Colonic mucosa (tissue), 4 donors: ENCODE measurements around the gene RPTOR. TPM values are rescaled to one million over a fixed set of nuclear protein-coding genes. Genes with fewer than 3 reads are reported as not detected.
A peak's percentile ranks its signal among the peaks of the same experiment; 100 is the strongest.
"Not testable (repeated sequence)": the region's sequence is repeated elsewhere in the genome, so short reads cannot be mapped to it uniquely, and the experiment has no call there.

Experiments used
- DNase-seq: peaks from one replicate; pipeline ENCODE4 v3.0.0-alpha.2; 2020
- H3K27ac ChIP-seq: fragments of 200-600 bp; one replicate; pipeline ENCODE4 v1.8.0; 2021
- H3K27me3 ChIP-seq: fragments of 200-600 bp; one replicate; pipeline ENCODE4 v1.8.0; 2021
- H3K36me3 ChIP-seq: fragments of 200-600 bp; one replicate; pipeline ENCODE4 v1.8.0; 2021
- H3K4me1 ChIP-seq: fragments of 200-600 bp; one replicate; pipeline ENCODE4 v1.8.0; 2021; ENCODE audit warnings: mild to moderate bottlenecking
- H3K4me3 ChIP-seq: fragments of 200-600 bp; one replicate; pipeline ENCODE4 v1.8.0; 2021
- H3K9ac ChIP-seq, 2 donors: one replicate each; pipeline ENCODE4 v1.7.0; 2013; ENCODE audit warnings: control low read depth in 2 of 2, low read depth in 2 of 2, low read length in 2 of 2
- H3K9me3 ChIP-seq: fragments of 200-600 bp; one replicate; pipeline ENCODE4 v1.8.0; 2021
- intact Hi-C: fragments of 100-400 bp; cut with DNase I; formaldehyde crosslinking; loops from one replicate; pipeline ENCODE4 v1.14.1; 2022
- total RNA-seq, 2 donors: library from RNA; stranded (reverse); fragmentation: NEBNext Ultra II Directional in 1 of 2; extraction: Animal tissue kit (Norgen Biotek cat#: 25700) in 1 of 2; gene quantifications; one replicate each; pipeline ENCODE4 v1.2.1, GENCODE V29; 2021
- TF ChIP-seq, protein P1 (sequence below): fragments of 200-600 bp; IDR thresholded peaks from one replicate; pipeline ENCODE4 v1.8.0; 2022; ENCODE audit warnings: antibody characterized with exemption, mild to moderate bottlenecking
- donor health status: healthy.
- donor health status: DM: no; HTN: no; CAD: no.
- donor health status: DM: no; HTN: no; CAD: no.

RPTOR gene
- total RNA-seq, 2 donors from 2014 or later = 21.2 to 39.6 TPM

DNA sequence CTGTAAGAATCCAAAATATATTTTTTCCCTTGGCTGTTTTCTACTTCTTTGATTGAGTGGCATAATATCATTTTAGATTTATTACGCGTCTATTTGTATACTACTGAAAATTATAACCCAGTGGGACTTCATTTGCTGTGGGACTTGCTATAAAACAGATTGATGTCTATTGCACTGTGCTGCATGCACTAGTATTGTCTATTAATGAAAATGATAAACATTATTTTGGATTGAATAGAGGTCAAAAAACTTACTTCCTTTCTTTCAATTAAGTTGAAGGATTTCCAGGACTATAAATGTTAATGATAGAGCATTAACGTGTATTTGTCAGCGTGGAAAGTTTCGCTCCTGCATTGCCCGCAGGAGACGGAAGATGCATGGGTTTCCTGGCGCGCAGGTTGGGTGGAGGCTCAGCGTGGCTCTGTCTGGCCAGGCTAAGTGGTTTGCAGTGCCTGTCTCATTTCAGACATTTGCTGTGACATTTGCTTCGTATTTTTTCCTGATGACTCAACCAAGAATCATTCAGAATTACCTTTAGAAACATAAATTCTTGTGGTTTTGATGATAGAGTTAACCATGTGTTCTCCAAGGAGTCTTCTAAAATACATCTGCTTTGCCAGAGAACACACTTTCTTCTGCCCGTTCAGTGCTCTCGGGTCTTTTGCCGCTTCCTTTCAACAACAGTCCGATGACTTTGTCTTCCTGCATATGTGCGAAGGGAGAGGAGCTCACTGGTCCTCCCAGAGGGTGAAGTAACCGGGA is 216.7 kb downstream of the RPTOR start:
- no peaks in the 10 kb centered on the region for H3K9me3 ChIP-seq
- TF ChIP-seq, protein P1, sequence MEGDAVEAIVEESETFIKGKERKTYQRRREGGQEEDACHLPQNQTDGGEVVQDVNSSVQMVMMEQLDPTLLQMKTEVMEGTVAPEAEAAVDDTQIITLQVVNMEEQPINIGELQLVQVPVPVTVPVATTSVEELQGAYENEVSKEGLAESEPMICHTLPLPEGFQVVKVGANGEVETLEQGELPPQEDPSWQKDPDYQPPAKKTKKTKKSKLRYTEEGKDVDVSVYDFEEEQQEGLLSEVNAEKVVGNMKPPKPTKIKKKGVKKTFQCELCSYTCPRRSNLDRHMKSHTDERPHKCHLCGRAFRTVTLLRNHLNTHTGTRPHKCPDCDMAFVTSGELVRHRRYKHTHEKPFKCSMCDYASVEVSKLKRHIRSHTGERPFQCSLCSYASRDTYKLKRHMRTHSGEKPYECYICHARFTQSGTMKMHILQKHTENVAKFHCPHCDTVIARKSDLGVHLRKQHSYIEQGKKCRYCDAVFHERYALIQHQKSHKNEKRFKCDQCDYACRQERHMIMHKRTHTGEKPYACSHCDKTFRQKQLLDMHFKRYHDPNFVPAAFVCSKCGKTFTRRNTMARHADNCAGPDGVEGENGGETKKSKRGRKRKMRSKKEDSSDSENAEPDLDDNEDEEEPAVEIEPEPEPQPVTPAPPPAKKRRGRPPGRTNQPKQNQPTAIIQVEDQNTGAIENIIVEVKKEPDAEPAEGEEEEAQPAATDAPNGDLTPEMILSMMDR = no peak
- no peaks in the 10 kb centered on the region for H3K36me3 ChIP-seq
- no peak for DNase-seq
- H3K27ac ChIP-seq = peak overlapping the region; percentile 29
- no peaks in the 10 kb centered on the region for H3K27me3 ChIP-seq
- H3K9ac ChIP-seq = no peak overlapping the region
- H3K4me3 ChIP-seq = no peak overlapping the region
- no peaks in the 10 kb centered on the region for H3K4me1 ChIP-seq
- intact Hi-C loops = no loop called here

DNA sequence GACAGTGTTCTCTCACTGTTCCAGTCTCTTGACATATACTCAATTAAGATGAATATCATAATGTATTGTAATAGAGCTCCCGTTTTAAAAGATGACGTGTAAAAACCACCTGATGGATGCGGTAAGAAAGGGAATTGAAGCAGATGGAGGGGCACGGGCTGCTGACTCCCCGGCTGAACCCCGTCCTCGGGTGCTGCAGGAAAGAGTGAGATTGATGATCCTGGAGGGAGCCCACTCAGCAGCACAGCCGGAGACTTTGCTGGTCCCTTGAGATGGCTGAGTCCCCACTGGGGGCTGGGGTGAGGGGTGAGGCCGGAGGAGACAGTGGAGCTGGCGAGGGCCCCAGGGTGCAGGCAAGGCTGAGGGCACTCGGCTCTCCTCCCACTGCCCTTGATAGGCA is 217.4 kb downstream of the RPTOR start:
- no peak for DNase-seq
- intact Hi-C loops = no loop called here
- TF ChIP-seq, protein P1 = no peak
- Histone ChIP-seq H3K36me3 (no peaks in the 10 kb centered on the region), H3K4me1 (no peaks in the 10 kb centered on the region), H3K4me3 (no peak overlapping the region), H3K9me3 (no peaks in the 10 kb centered on the region), H3K27ac (no peak overlapping the region), H3K27me3 (no peaks in the 10 kb centered on the region), H3K9ac (no peak overlapping the region)

DNA sequence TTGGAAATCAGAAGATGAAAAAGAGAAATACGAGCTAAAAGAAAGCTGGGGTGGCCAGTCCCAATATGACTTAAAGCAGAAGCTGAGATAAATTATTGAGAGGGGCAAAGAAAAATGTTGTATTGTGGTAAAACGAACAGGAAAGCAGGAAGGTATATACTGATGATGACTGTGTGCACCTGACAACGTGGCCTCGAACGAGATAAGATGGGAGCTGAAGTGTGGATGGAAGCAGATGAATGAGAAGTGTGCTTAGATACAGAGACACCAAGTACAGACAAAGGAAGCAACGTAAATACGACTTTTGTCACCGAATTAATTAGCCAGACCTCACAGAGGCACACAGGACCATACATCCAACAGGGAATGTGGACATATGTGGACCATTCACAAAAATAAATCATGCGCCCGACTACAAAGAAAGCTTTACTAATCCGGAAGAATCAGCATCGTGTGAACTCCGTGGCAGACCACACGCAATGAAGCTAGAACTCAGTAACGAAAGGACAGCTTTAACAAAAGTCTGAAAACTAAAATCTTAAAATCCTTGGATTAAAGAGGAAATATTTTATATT is 218.7 kb downstream of the RPTOR start:
- Histone ChIP-seq H3K9me3 (no peaks in the 10 kb centered on the region), H3K27me3 (no peaks in the 10 kb centered on the region), H3K4me1 (no peaks in the 10 kb centered on the region), H3K9ac (no peak overlapping the region), H3K36me3 (no peaks in the 10 kb centered on the region), H3K27ac (no peak overlapping the region), H3K4me3 (no peak overlapping the region)
- intact Hi-C loops = no loop called here
- no peak for DNase-seq
- TF ChIP-seq, protein P1 = no peak

DNA sequence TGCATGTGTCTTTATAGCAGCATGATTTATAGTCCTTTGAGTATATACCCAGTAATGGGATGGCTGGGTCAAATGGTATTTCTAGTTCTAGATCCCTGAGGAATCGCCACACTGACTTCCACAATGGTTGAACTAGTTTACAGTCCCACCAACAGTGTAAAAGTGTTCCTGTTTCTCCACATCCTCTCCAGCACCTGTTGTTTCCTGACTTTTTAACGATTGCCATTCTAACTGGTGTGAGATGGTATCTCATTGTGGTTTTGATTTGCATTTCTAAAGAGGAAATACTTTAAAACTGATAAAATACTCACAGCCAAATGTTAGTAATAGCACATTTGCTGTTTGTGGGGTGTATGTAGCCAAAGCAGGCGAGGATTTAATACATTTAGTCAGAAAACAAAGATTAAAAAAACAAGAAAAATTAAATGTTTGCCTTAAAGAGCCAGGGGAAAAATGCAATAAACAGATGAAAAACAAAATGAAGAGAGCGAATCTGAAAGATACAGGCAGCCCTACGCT is 220.0 kb downstream of the RPTOR start:
- H3K4me1 ChIP-seq, H3K27ac ChIP-seq, H3K27me3 ChIP-seq, intact Hi-C loops, H3K36me3 ChIP-seq, H3K9ac ChIP-seq, DNase-seq, H3K4me3 ChIP-seq, H3K9me3 ChIP-seq: not testable (repeated sequence)

DNA sequence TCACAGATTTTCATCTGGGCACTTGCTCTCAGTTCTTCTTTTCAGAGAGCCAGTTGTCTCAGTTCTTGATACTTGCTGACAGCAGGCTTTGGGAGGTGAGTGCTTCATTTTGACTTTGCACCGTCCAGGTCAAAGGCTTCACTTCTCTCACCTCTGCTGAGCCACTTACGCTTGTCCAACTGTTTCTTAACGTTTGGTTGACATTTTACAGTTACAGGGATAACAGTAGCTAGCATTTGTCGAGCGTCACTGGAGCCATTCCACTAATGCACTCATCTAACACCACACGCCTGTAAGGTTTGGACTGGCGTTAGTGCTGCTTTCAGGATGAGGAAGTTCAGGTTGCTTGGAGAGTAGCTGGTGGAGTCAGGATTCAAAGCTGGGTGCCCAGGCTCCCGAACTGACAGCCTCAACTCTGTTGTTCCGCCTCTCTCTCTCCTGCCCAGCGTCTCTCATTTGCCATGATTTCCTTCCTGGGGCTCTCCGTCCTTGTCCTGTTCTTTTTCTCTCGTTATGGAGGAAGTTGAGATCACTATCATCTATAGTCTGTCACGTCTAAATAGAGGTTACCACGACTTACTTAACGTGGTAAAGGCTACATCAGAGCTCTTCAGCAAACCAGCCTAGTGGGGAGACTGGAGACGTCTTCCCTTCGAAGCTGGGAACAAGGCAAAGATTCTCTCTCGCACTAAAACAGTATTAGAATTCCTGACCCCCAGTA is 220.8 kb downstream of the RPTOR start:
- DNase-seq = no peak
- Histone ChIP-seq H3K9me3 (no peaks in the 10 kb centered on the region), H3K36me3 (no peaks in the 10 kb centered on the region), H3K27ac (no peak overlapping the region), H3K9ac (no peak overlapping the region), H3K4me1 (no peaks in the 10 kb centered on the region), H3K27me3 (no peaks in the 10 kb centered on the region), H3K4me3 (no peak overlapping the region)
- TF ChIP-seq, protein P1 = no peak
- intact Hi-C loops = no loop called here
